GM19324 (cell line): Measurements from ENCODE around the gene MAPK8.
"Not testable (repeated sequence)": the region's sequence is repeated elsewhere in the genome, so short reads cannot be mapped to it uniquely, and the experiment has no call there.

Experiments
- ATAC-seq: cut with Tn5 transposase; IDR thresholded peaks from one replicate; pipeline ENCODE4 v1.9.1; 2021; ENCODE audit warnings: mild to moderate bottlenecking, moderate library complexity; ENCODE audit not compliant: unreplicated experiment, low FRiP score

MAPK8 gene

GRCh38 chr10:48306265-48306869 lies at the start of gene MAPK8:
Gene MAPK8 (plus strand): TSS chr10:48306677. CDS start chr10:48401661, 94,984 bp downstream.
- peak; percentile 94 for ATAC-seq

DNA sequence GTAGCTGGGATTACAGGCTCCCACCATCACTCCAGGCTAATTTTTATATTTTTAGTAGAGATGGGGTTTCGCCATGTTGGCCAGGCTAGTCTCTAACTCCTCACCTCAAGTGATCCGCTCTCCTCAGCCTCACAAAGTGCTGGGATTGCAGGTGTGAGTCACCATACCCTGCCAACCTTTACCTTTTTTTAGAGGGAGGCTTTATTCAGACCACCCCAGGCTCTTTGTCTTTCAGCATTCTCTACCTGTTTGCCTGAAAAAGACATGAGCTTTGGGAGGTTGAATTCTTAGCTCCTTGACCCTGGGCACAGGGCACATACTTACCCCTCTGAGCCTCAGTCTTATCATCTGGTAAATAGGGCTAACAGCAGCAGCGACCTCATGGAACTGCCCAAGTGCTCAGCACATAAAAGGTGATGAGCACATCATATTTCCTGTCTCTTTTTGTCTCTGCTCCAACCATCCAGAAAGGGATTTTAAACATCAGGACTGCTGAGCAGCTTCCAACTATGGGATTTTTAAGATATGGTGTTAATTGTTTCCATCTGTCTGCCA lies 49.0 kb upstream of the MAPK8 start:
- ATAC-seq: no peak

- ATAC-seq: no peak
These were observed 48.4 kb upstream of the MAPK8 start for GRCh38 chr10:48258105-48258504.

DNA sequence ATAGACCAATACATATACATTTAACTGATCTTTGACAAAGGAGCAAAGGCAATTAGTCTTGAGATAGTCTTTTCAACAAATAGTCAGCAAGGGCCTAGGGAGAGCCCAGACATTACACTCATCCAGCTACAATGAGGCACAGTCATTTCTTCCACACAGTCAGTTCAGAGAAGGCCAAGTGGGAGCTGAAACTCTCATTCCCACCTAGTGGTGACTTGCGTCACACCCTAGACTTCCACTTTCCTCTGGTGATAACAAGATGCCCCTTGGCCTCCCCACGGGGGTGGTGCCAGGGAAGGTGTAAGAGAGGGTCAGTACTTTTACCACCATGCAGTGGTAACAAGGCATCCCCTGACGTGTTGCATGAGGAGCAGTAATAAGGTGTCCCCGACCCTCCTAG lies 39.9 kb upstream of the MAPK8 start:
- ATAC-seq: no peak

DNA sequence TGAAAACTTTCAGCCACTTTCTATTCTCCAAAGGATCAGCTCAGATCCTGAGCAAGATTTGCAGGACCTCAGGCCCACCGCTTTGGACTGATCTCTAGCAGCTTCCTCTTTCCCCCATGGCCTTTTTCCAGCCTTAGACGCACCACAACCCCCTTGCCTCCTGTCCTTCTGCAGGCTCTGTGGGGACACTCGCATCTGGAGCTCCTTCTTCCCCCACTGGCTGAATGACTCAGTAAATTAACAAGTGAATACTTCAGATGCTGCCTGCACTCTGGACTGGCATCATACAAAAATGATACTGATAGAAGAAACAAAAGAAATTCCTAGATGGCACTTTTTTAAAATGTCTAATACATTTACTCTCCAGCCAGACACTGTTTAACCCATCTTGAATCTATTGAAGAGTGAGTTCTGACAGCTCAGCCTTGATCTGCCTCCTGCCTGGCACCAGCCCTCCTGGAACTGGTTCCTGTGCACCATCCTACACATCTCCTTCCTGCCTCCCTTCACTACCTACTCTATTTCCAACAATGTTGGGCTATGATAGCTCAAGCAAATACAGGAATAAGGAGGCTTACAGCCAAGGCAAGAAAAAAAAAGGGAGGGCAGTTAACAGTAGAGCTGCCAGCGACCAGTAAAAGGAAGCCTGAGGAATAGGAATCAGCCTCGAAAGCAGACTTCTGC lies 35.3 kb upstream of the MAPK8 start:
- ATAC-seq: no peak

- ATAC-seq: no peak
These were observed 33.8 kb upstream of the MAPK8 start for GRCh38 chr10:48272682-48273081.

DNA sequence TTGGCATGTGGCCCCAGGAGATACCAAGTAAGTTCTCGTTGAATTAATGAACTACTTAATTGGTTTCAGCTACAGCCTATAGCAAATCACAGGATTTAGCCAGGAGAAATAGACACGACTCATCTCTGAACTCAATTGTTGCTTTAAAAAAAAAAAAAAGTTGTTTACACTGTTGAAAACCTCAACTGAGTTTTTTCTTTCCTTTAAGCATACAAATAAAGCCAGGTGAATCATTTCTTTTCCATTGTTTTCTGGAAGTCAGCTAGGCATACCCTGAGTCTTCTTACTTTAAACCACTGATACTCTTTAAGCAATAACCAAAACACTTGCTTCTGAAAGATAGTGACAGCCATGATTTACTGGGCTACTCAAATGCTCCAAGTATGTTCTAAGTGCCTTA lies 32.7 kb upstream of the MAPK8 start:
- no peak for ATAC-seq

GRCh38 chr10:48274636-48275035 lies 31.8 kb upstream of the MAPK8 start, which contains the start of gene FRMPD2:
Gene FRMPD2 (minus strand): TSS chr10:48274696. CDS start chr10:48274567, 129 bp downstream.
- no peak for ATAC-seq

- ATAC-seq: no peak
These were observed 29.4 kb upstream of the MAPK8 start for GRCh38 chr10:48277093-48277492.

- peak; percentile 61 for ATAC-seq
These were observed 27.3 kb upstream of the MAPK8 start for GRCh38 chr10:48279081-48279751.

DNA sequence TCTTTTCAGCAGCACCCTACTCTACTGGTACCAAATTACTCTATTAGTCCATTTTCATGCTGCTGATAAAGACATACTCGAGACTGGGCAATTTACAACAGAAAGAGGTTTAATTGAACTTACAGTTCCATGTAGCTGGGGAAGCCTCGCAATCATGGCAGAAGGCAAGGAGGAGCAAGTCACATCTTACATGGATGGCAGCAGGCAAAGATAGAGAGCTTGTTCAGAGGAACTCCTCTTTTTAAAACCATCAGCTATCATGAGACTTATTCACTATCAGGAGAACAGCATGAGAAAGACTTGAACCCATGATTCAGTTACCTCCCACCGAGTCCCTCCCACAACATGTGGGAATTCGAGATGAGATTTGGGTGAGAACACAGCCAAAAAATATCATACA lies 24.8 kb upstream of the MAPK8 start:
- ATAC-seq: not testable (repeated sequence)

DNA sequence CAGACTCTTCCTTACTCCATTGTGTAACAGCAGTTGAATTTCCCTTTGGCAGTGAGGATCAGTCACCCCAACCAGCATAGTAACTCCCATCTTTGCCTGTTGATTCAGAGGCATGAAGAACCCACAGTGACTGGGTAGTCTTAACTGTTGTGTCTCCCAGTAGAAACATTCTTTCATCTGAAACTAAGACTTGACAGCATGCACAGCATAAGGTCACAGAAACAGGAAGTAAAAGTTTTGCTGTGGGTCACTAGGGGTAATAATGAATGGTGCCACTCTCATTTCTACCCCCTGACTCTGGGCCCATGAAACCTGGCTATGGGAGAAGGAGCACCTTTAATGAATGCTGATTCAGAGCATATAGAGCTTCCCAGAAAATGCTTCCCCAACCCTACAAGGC lies 23.6 kb upstream of the MAPK8 start:
- peak; percentile 74 for ATAC-seq

DNA sequence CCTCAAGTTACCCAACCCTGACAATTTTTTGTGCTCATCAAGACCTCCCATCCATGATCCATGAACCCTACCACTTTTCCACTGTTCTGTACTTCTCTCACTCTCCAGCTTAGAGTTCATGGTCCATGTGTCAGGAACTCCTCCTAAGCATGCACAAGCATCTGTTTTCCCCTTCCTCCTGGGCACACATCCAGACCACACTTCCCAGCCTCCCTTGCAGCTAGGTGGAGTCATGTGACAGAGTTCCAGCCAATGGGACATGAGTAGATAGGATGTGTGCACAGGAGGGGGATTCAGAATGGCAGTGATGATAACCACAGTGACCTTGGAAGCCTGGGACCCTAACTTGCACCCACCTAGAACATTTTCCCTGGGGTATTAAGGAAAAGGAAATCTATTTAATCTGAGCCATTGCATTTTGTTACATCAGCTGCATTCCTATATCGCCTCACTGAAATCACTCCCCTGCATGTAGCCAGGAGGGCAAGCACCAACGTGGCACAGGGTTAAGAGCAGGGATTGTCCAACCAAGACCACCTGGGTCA lies 22.4 kb upstream of the MAPK8 start:
- no peak for ATAC-seq

DNA sequence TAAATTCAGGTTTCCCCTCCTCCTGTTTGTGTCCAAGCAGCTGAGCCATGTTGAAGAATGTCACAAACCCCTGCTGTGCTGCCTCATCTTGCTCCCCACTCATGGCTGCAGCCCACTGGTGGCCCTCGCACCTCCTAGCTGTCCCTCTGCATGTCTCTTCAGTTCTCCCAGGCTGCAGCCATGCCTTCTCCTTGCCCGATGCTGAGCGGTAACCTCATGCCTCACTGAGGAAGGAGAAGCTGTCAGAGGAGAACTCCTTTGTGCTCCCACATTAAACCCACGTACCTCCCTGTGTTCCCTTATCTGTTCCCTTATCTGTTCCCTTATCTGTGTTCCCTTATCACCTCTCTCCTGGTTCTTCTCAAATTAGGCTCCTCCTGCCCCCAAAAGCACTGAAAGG lies 21.7 kb upstream of the MAPK8 start:
- no peak for ATAC-seq

DNA sequence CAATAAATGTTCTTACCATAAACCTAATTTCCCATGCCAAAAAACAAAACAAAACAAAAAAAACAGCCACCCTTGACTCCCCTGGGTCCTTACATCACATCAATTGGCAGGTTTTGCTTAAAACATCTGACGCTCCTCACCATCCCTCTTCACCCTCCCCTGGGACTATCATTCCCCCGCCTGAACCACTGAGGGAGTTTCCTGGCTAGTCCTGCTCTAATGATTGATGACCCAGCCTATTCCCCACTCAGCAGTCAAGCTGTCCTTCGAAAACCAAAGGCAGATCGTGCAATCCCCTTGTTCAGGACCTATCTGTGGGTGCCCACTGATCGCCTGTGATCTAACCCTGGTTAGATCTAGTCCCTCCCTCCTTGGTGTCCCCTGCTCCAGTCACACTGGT lies 20.8 kb upstream of the MAPK8 start:
- ATAC-seq: no peak

DNA sequence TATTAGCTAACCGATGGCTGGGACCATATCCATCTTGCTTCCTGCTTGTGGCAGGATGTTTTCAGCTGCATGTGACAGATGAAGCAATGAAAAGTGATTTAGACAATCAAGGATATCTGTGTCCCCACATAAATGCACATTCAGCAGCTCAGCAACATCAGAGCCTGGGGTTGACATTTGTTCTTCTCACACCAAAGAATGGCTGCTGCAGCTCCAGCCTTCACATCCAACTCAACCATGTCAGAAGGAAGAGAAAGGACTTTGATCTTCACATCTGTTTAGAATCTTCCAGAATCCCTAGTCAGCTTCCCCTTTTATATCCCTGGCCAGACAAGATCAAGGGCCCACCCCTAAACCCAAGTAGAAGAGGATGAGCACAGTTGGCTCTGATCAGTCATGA lies 20.1 kb upstream of the MAPK8 start:
- no peak for ATAC-seq

DNA sequence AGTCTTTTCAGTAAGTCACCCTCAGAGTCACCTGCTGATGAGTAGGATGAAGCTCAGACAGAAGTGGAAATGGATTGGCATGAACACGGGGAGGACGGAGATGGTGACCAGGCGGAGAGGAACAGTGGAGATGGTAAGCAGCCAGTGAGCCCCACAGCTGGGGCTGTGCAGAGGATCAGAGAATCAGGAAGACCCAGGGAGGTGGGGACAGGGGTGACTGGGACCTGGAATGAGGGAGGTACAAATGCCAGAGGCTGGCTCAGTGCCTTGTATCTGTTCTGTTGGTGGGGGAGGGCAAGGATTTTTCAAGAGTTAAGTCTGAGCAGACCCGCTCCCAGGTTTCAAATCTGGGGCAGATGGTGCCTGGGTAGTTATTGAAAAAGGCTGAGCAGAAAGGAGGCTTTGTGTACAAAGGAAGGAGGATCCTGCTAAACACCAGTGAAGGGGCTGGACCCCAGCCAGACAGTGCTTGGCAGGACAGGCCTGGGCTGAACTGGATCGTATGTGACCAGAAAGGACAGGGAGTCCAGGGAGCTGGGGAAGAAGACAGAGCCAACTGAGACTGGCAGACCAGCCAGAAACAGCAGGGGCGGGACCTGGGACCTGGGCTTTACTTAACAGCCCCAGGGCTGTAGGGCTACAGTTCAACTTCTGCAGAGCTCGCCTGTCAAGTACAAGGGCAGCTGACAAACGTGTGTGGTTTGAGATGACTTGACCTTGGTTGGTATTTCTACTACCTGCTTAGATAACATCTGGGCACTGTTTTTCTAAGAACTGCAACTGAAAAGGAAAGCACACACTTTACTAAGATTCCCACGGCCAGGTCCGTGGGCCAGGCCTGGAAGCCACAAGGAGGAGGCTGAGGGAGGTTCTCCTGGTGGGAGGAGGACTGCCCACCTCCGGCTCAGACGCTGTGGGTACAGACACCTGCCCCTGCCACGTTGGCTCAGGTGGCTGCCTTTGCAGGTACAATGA lies 18.8 kb upstream of the MAPK8 start:
- ATAC-seq: no peak

GRCh38 chr10:48288661-48289060 lies 17.8 kb upstream of the MAPK8 start:
- ATAC-seq: no peak

DNA sequence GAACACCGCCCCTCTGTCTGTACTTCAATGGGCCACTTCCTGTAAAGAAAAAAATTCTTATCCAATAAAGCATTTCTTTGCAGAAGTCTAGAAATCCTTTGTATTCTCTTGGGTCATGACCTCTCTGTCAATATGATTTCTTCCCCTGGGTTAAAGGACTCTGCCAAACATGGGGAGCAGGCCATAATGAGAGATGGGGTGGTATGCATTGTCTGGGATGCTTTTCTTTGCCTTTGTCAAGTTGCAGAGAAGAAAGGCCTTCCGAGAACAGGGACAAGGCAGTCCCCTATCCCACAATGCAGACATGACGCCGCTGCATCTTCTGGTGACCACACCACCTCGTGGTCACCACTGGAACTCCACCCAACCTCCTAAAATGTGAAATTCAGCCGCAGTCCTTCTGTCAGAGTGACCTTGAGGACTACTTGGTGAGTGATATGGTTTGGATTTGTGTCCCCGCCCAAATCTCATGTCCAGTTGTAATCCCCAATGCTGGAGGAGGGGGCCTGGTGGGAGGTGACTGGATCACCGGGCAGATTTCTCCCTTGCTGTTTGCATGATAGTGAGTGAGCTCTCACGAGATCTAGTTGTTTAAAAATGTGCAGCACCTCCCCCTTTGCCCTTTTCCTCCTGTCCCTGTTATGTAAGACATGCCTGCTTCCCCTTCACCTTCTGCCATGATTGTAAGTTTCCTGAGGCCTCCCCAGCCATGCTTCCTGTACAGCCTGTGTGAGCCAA lies 16.8 kb upstream of the MAPK8 start:
- ATAC-seq: no peak
